ES-I3 (cell line): Measurements from ENCODE around the gene ZIC4.

Source experiments
- H3K36me3 ChIP-seq: 2 replicates; pipeline ENCODE4 v1.6.1; 2013; ENCODE audit warnings: mild to moderate bottlenecking, low read length, control low read depth, moderate library complexity; ENCODE audit not compliant: insufficient read depth
- H3K4me1 ChIP-seq: 2 replicates; pipeline ENCODE4 v1.6.1; 2013; ENCODE audit warnings: mild to moderate bottlenecking, control low read depth, low read length; ENCODE audit not compliant: insufficient read depth
- H3K9ac ChIP-seq: 2 replicates; pipeline ENCODE4 v1.6.1; 2013; ENCODE audit warnings: low read depth, mild to moderate bottlenecking, low read length, moderate library complexity
- H3K9me3 ChIP-seq: 2 replicates; pipeline ENCODE4 v1.6.1; 2013; ENCODE audit warnings: mild to moderate bottlenecking, low read length, moderate library complexity; ENCODE audit not compliant: control insufficient read depth, insufficient read depth

ZIC4 gene

GRCh38 chr3:147422196-147422595, 15.9 kb upstream of the ZIC4 start:
- no peaks in the 10 kb centered on the region for H3K36me3 ChIP-seq
- peaks cover 6% of the 10 kb centered on the region; the same call in 1 of the 2 replicates for H3K4me1 ChIP-seq
- H3K9ac ChIP-seq = no peak overlapping the region
- H3K9me3 ChIP-seq = no peaks in the 10 kb centered on the region

DNA sequence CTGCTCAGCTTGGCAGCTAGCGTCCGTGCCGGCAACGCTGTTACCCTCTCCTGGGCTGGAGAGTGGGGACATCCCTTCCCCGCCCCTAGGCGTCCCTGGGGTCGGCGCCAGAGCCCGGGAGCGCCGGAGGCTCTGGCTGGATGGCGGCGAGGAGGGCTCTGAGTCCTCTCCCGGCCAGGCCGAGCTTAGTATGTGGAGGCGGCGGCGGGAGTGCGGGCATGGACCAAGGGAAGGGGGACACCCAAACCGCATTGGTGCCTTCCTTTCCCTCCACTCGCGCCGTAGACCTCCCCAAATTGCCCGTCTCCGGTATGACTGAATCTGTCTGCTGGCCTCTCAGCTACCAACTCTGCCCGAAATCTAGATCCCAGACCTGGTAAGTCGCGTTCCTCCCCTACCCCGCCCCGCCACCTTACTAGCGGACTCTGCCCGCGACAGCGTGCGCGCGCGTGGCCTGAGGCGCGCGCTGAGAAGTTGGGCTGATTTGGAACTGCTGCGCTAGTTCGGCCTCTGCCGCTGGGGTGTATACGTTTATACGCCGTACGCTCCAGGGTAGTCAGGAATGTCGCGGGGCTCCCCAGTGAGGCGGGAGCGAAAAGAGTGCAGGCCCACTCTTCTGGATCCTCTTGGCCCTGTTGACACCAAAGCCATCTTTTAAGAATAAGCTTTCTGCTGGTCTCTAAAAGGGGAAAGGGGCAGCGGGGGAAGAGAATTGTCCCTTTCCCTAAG, 15.0 kb upstream of the ZIC4 start:
- Histone ChIP-seq H3K9me3 (no peaks in the 10 kb centered on the region), H3K4me1 (peaks cover 6% of the 10 kb centered on the region; the same call in 1 of the 2 replicates), H3K9ac (peak overlapping the region; percentile 29; the same call in 1 of the 2 replicates), H3K36me3 (no peaks in the 10 kb centered on the region)

GRCh38 chr3:147420353-147421183, 14.2 kb upstream of the ZIC4 start:
- Histone ChIP-seq H3K9ac (peak overlapping the region; percentile 29; the same call in 1 of the 2 replicates), H3K9me3 (no peaks in the 10 kb centered on the region), H3K4me1 (peaks cover 9% of the 10 kb centered on the region; the same call in 1 of the 2 replicates), H3K36me3 (no peaks in the 10 kb centered on the region)

- Histone ChIP-seq H3K4me1 (peaks cover 9% of the 10 kb centered on the region; the same call in 1 of the 2 replicates), H3K9me3 (no peaks in the 10 kb centered on the region), H3K36me3 (no peaks in the 10 kb centered on the region), H3K9ac (peak overlapping the region; percentile 52; the same call in 1 of the 2 replicates)
Observed at GRCh38 chr3:147419781-147420224, 13.5 kb upstream of the ZIC4 start.

DNA sequence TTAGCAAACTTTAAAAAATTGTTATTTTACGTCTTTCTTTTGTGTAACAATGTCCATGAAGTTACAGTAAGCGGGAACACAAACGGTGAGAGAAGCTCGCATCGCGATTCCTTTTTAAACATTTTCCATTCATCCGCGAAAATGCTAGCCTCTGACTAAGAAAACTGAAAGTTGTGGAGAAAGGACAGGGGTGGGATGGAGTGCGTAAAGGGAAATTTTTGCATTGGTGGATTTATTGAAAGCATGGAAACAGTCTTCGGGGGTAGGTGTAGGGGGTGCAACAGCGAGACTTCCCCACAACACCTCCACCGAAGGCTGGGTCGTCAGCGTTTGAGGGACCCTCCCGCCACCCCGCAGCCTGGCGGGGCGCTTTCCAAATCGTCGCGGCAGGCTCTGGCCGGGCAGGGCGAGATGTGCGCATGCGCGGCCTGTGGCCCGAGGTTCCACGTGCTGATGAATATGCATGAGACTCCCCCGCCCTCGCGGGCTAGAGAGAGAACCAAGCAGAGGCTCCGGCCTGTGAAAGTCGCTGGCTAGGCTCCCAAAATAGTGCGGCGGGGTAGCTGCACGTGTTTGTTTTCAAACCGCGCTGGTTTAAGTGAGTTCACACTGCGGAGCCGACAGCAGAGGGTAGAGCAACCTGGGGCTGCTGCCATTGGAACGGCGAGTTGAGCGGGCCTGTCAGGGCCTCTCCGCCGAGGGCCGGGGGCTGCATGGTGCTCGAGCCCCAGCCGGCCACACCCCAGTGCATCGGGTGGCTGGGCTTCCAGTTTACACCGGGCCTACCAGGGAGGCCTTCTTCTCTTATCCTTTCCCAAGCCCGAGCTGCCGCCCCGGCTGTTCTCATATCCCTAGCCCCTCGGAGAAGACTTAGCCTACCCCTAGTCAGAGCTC, 12.7 kb upstream of the ZIC4 start:
- H3K9ac ChIP-seq = peak overlapping the region; percentile 52; the same call in 1 of the 2 replicates

GRCh38 chr3:147418371-147418781, 12.0 kb upstream of the ZIC4 start:
- Histone ChIP-seq H3K9me3 (no peaks in the 10 kb centered on the region), H3K9ac (peak overlapping the region; percentile 52; the same call in 1 of the 2 replicates), H3K4me1 (peaks cover 13% of the 10 kb centered on the region), H3K36me3 (no peaks in the 10 kb centered on the region)

More for the DNA sequence above, 12.7 kb upstream of the ZIC4 start:
- Histone ChIP-seq H3K9me3 (no peaks in the 10 kb centered on the region), H3K36me3 (no peaks in the 10 kb centered on the region), H3K4me1 (peaks cover 12% of the 10 kb centered on the region; the same call in 1 of the 2 replicates)

- H3K4me1 ChIP-seq = peaks cover 13% of the 10 kb centered on the region
- no peak overlapping the region for H3K9ac ChIP-seq
- H3K36me3 ChIP-seq = no peaks in the 10 kb centered on the region
- H3K9me3 ChIP-seq = no peaks in the 10 kb centered on the region
Observed at GRCh38 chr3:147417551-147418295, 11.4 kb upstream of the ZIC4 start.

GRCh38 chr3:147416931-147417330, 10.6 kb upstream of the ZIC4 start:
- Histone ChIP-seq H3K36me3 (no peaks in the 10 kb centered on the region), H3K9me3 (no peaks in the 10 kb centered on the region), H3K9ac (no peak overlapping the region), H3K4me1 (peaks cover 7% of the 10 kb centered on the region)

DNA sequence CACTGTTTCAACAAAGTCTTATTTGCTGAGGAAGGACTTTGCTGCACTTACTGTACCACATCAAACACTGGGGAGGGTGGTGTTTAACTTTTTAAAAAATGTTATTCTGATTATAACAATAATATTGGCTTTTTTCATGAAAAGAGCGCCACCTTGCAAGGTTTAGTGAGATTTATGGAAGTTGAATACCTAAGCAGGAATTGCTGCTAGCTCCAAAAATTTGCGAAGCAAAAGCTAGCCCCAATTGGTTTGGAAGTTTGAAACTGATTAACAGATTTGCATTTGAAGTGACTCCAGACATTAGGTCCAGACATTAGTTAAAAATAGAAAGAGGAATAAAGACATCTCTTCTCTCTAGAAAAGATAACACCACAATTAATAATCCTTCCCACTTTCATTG, 9.5 kb upstream of the ZIC4 start:
- Histone ChIP-seq H3K4me1 (peaks cover 7% of the 10 kb centered on the region), H3K9me3 (no peaks in the 10 kb centered on the region), H3K9ac (no peak overlapping the region), H3K36me3 (no peaks in the 10 kb centered on the region)

DNA sequence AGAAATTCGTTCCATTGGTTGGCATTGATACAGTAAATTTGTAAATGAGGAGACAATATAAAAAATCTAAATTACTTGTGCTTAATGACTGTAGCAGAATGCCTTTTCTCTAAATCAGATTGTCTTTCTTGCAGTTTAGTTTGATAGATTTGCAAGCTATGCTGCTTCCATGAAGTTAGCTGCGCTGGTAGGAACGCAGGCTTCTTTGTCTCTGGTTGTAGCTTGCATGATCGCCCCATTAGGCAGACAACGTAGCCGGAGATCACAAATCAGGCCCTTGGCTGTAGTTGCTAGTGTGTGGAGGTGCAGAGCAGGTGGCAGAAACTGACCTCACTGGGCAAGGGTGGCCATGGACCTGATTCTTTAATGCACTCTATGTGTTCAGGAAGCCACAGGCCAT, 8.9 kb upstream of the ZIC4 start:
- Histone ChIP-seq H3K9ac (no peak overlapping the region), H3K4me1 (peaks cover 7% of the 10 kb centered on the region), H3K36me3 (no peaks in the 10 kb centered on the region), H3K9me3 (no peaks in the 10 kb centered on the region)

- H3K36me3 ChIP-seq = no peaks in the 10 kb centered on the region
- no peaks in the 10 kb centered on the region for H3K9me3 ChIP-seq
- peaks cover 7% of the 10 kb centered on the region for H3K4me1 ChIP-seq
Observed at GRCh38 chr3:147414390-147415138, 8.2 kb upstream of the ZIC4 start.

GRCh38 chr3:147413686-147414389, 7.5 kb upstream of the ZIC4 start:
- Histone ChIP-seq H3K9ac (peak overlapping the region; percentile 39; the same call in 1 of the 2 replicates), H3K9me3 (no peaks in the 10 kb centered on the region), H3K4me1 (peaks cover 7% of the 10 kb centered on the region), H3K36me3 (no peaks in the 10 kb centered on the region)

More at GRCh38 chr3:147414390-147415138, 8.2 kb upstream of the ZIC4 start:
- no peak overlapping the region for H3K9ac ChIP-seq
